Neuronal stem cell (in vitro differentiated cells): ENCODE measurements around the gene ACYP1.
A peak's percentile ranks its signal among the peaks of the same experiment; 100 is the strongest.

Experiments used
- DNase-seq: peaks from one replicate; pipeline ENCODE4 v3.0.0-alpha.2; 2013; ENCODE audit warnings: low spot score
- H2AFZ ChIP-seq: one replicate; pipeline ENCODE4 v1.6.1; 2013; ENCODE audit warnings: mild to moderate bottlenecking, low read length, inconsistent platforms
- H2AK5ac ChIP-seq: 2 replicates; pipeline ENCODE4 v1.6.1; 2013; ENCODE audit warnings: low read depth, mild to moderate bottlenecking, inconsistent platforms, low read length, moderate library complexity, mixed read lengths
- H2BK120ac ChIP-seq: 2 replicates; pipeline ENCODE4 v1.6.1; 2013; ENCODE audit warnings: low read depth, mild to moderate bottlenecking, inconsistent platforms, low read length, moderate library complexity, mixed read lengths
- H2BK12ac ChIP-seq: one replicate; pipeline ENCODE4 v1.6.1; 2013; ENCODE audit warnings: low read length, inconsistent platforms
- H2BK15ac ChIP-seq: 2 replicates; pipeline ENCODE4 v1.6.1; 2013; ENCODE audit warnings: mild to moderate bottlenecking, low read length, inconsistent platforms, mixed read lengths
- H2BK5ac ChIP-seq: one replicate; pipeline ENCODE4 v1.6.1; 2013; ENCODE audit warnings: inconsistent platforms, mild to moderate bottlenecking, low read length, moderate library complexity
- H3K14ac ChIP-seq: one replicate; pipeline ENCODE4 v1.6.1; 2013; ENCODE audit warnings: low read length, inconsistent platforms
- H3K18ac ChIP-seq: 2 replicates; pipeline ENCODE4 v1.6.1; 2013; ENCODE audit warnings: low read length, inconsistent platforms
- H3K23ac ChIP-seq: 2 replicates; pipeline ENCODE4 v1.6.1; 2013; ENCODE audit warnings: low read depth, mild to moderate bottlenecking, mixed read lengths, low read length, inconsistent platforms; ENCODE audit not compliant: poor library complexity
- H3K27ac ChIP-seq: replicated peaks from 3 replicates; pipeline ENCODE4 v1.5.1; 2013; ENCODE audit warnings: low read length, inconsistent platforms
- H3K27me3 ChIP-seq, 3 experiments: 2 replicates each; pipeline ENCODE4 v1.6.1; 2013; ENCODE audit warnings: low read length in 3 of 3, mild to moderate bottlenecking in 2 of 3, inconsistent platforms in 1 of 3, low read depth in 1 of 3, mixed read lengths in 1 of 3, moderate library complexity in 1 of 3; ENCODE audit not compliant: control insufficient read depth in 3 of 3, insufficient read depth in 3 of 3
- H3K36me3 ChIP-seq, 2 donors: replicated peaks in 1 of 2; 2 replicates each; pipeline ENCODE4 v1.6.1; 2013; ENCODE audit warnings: low read length in 2 of 2; ENCODE audit not compliant: control insufficient read depth in 2 of 2, insufficient read depth in 2 of 2
- H3K4ac ChIP-seq: 2 replicates; pipeline ENCODE4 v1.6.1; 2013; ENCODE audit warnings: inconsistent platforms, mild to moderate bottlenecking, low read length, moderate library complexity
- H3K4me1 ChIP-seq, 2 donors: 1 replicate in 1 of 2; 2 replicates in 1 of 2; pipeline ENCODE4 v1.6.1; 2013; ENCODE audit warnings: low read length in 2 of 2, low read depth in 1 of 2; ENCODE audit not compliant: control insufficient read depth in 2 of 2, insufficient read depth in 1 of 2
- H3K4me2 ChIP-seq: one replicate; pipeline ENCODE4 v1.6.1; 2013; ENCODE audit warnings: mild to moderate bottlenecking, low read length, inconsistent platforms; ENCODE audit not compliant: insufficient read depth, poor library complexity, severe bottlenecking
- H3K4me3 ChIP-seq, 2 donors: 2 replicates each; pipeline ENCODE4 v1.5.1; 2013; ENCODE audit warnings: low read length in 2 of 2, mild to moderate bottlenecking in 2 of 2, inconsistent platforms in 1 of 2, moderate library complexity in 1 of 2
- H3K79me1 ChIP-seq: one replicate; pipeline ENCODE4 v1.6.1; 2013; ENCODE audit warnings: low read depth, mild to moderate bottlenecking, inconsistent platforms, low read length, moderate library complexity
- H3K9ac ChIP-seq: one replicate; pipeline ENCODE4 v1.6.1; 2013; ENCODE audit warnings: mild to moderate bottlenecking, low read depth, low read length, inconsistent platforms; ENCODE audit not compliant: poor library complexity
- H3K9me3 ChIP-seq, 2 donors: replicated peaks in 1 of 2; 2 replicates each; pipeline versions ENCODE3 to v1.6.1; 2013; ENCODE audit warnings: low read length in 2 of 2, mild to moderate bottlenecking in 2 of 2, inconsistent platforms in 1 of 2, low read depth in 1 of 2, mixed read lengths in 1 of 2, moderate library complexity in 1 of 2; ENCODE audit not compliant: control insufficient read depth in 2 of 2, insufficient read depth in 1 of 2
- H4K8ac ChIP-seq: one replicate; pipeline ENCODE4 v1.6.1; 2013; ENCODE audit warnings: low read depth, mild to moderate bottlenecking, inconsistent platforms, low read length, moderate library complexity
- H4K91ac ChIP-seq: one replicate; pipeline ENCODE4 v1.6.1; 2013; ENCODE audit warnings: low read length, low read depth, mild to moderate bottlenecking, inconsistent platforms; ENCODE audit not compliant: poor library complexity
- WGBS, 2 donors: extraction: QIAGEN DNeasy Blood & Tissue Kit; methylation state at CpG; one replicate each; pipeline ENCODE4 v1.1.7; 2013; ENCODE audit warnings: missing lambda C conversion rate in 2 of 2, mixed read lengths in 1 of 2; ENCODE audit not compliant: insufficient read length in 2 of 2, insufficient replicate concordance in 1 of 2; ENCODE audit errors: extremely low coverage in 2 of 2; 5-methylcytosine and 5-hydroxymethylcytosine counted together

Gene ACYP1

DNA sequence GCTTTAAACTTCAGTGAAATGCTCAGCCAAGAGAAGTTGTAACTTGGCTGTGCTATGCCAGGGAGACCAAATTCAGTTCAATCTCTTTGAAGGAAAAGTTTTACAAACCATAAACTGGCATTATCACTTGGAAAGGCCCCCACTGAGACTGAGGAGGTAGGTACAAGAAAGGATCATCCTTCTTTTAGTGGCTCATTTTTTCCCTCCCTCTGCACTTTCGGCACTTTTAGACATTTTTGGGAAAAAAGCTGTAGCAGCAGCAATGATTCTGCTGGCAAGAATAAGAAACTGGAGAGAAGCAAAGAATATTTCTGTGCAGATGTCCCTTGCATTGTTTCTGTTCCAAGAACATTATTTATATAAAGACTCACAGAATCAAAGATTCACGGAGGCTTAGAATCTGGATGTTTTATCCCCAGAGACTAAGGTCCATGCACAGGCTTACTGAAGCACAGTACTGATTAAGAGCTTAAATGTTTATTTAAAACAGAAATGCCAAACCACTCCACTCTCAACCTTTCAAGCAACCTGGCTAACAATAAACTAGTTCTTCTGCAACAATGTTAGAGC, 17.9 kb upstream of the ACYP1 start:
- H3K9me3 ChIP-seq = no peaks in the 10 kb centered on the region
- H3K9ac ChIP-seq = no peak overlapping the region
- no peak overlapping the region for H3K4ac ChIP-seq
- H2AK5ac ChIP-seq = no peak overlapping the region
- H4K91ac ChIP-seq = no peak overlapping the region
- H2AFZ ChIP-seq = no peak overlapping the region
- no peak overlapping the region for H3K4me3 ChIP-seq
- H2BK12ac ChIP-seq = no peak overlapping the region
- no peaks in the 10 kb centered on the region for H3K4me1 ChIP-seq
- no peak overlapping the region for H2BK120ac ChIP-seq
- WGBS, 2 donors = no CpG with 5 or more reads among the region's 2 CpGs
- no peak overlapping the region for H4K8ac ChIP-seq
- no peaks in the 10 kb centered on the region for H3K79me1 ChIP-seq
- H2BK15ac ChIP-seq = no peak overlapping the region
- H3K14ac ChIP-seq = no peak overlapping the region
- H3K27ac ChIP-seq = no peak overlapping the region
- no peak for DNase-seq
- H3K18ac ChIP-seq = no peak overlapping the region
- H2BK5ac ChIP-seq = no peak overlapping the region
- no peak overlapping the region for H3K23ac ChIP-seq
- H3K36me3 ChIP-seq = peaks cover 16 to 43% of the 10 kb centered on the region in 2 donors
- H3K4me2 ChIP-seq = no peak overlapping the region
- H3K27me3 ChIP-seq = no peaks in the 10 kb centered on the region

- no peaks in the 10 kb centered on the region for H3K4me1 ChIP-seq
- no peak overlapping the region for H3K4me3 ChIP-seq
- H2BK120ac ChIP-seq = no peak overlapping the region
- peaks cover 9 to 24% of the 10 kb centered on the region in 2 donors for H3K36me3 ChIP-seq
- no peak overlapping the region for H3K23ac ChIP-seq
- no peak overlapping the region for H2BK15ac ChIP-seq
- DNase-seq = no peak
- no peak overlapping the region for H4K91ac ChIP-seq
- H3K4ac ChIP-seq = no peak overlapping the region
- no peak overlapping the region for H3K14ac ChIP-seq
- no peaks in the 10 kb centered on the region for H3K9me3 ChIP-seq
- no CpG with 5 or more reads among the region's 4 CpGs for WGBS, 2 donors
- H3K27ac ChIP-seq = no peak overlapping the region
- no peak overlapping the region for H2AK5ac ChIP-seq
- H3K79me1 ChIP-seq = no peaks in the 10 kb centered on the region
- H2BK5ac ChIP-seq = no peak overlapping the region
- no peak overlapping the region for H3K9ac ChIP-seq
- H2BK12ac ChIP-seq = no peak overlapping the region
- H4K8ac ChIP-seq = no peak overlapping the region
- no peak overlapping the region for H3K4me2 ChIP-seq
- no peak overlapping the region for H2AFZ ChIP-seq
- no peak overlapping the region for H3K18ac ChIP-seq
- no peaks in the 10 kb centered on the region for H3K27me3 ChIP-seq
Measured at GRCh38 chr14:75079521-75079920, 15.7 kb upstream of the ACYP1 start.

DNA sequence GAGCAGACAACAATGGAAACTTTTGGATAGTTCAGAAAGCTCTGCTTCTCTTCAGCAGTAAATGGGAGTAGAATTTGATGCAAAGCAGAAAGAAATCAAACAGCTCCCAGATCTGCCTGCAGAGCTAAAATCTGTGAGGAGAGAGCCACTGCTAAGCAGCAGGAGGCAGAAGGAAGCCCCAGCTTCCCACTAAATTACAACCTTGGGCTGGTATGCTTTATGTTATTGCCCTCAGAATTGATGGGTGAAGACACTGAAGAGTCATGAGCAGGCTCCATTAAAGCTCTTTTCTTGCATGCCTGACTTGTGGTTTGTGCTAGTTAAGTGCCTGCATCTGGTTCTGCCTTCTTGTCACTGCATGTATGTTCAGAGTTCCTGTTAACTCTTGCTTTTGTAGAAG, 14.0 kb upstream of the ACYP1 start:
- no peak overlapping the region for H3K27ac ChIP-seq
- no peaks in the 10 kb centered on the region for H3K27me3 ChIP-seq
- no peak overlapping the region for H2AK5ac ChIP-seq
- no peak overlapping the region for H4K91ac ChIP-seq
- no peak overlapping the region for H3K23ac ChIP-seq
- H2BK5ac ChIP-seq = no peak overlapping the region
- H3K14ac ChIP-seq = no peak overlapping the region
- no peak for DNase-seq
- H3K4me2 ChIP-seq = no peak overlapping the region
- H3K4me3 ChIP-seq = no peak overlapping the region
- H3K9me3 ChIP-seq = no peaks in the 10 kb centered on the region
- no peak overlapping the region for H3K18ac ChIP-seq
- H3K79me1 ChIP-seq = no peaks in the 10 kb centered on the region
- no peak overlapping the region for H2BK12ac ChIP-seq
- H2AFZ ChIP-seq = no peak overlapping the region
- H3K4me1 ChIP-seq = no peaks in the 10 kb centered on the region
- H2BK15ac ChIP-seq = no peak overlapping the region
- no peak overlapping the region for H2BK120ac ChIP-seq
- H3K4ac ChIP-seq = no peak overlapping the region
- H4K8ac ChIP-seq = no peak overlapping the region
- peaks cover 0 to 7% of the 10 kb centered on the region in 2 donors for H3K36me3 ChIP-seq
- no peak overlapping the region for H3K9ac ChIP-seq

DNA sequence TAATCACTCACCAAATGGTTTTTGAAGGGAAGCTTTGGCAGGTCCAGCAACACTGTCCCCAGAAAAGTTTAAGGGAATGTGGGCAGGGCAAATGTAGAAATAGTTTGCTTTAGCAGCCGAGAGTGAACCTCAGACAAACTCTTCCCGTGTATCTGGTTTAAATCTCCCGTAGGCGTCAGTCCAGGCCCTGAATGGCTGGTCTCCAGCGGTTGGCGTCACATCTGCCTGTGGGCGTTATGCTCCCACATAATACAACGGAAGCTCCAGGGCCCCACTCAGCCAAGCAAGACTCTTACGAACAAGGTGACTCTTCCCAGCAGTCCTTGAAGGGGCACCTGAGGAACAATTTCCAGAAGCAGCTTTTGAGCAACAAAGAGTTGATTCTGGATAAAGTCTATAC, 6.6 kb upstream of the ACYP1 start:
- Histone ChIP-seq H3K9me3 (no peaks in the 10 kb centered on the region), H2BK12ac (no peak overlapping the region), H3K18ac (no peak overlapping the region), H3K9ac (no peak overlapping the region), H2BK120ac (no peak overlapping the region), H4K8ac (no peak overlapping the region), H3K14ac (no peak overlapping the region), H3K79me1 (no peaks in the 10 kb centered on the region), H3K23ac (no peak overlapping the region), H2AK5ac (no peak overlapping the region), H3K27ac (no peak overlapping the region), H4K91ac (no peak overlapping the region), H3K4me3 (no peak overlapping the region), H3K27me3 (peaks cover 0 to 5% (median 0%) of the 10 kb centered on the region in 3 experiments), H3K36me3 (no peaks in the 10 kb centered on the region), H3K4me2 (no peak overlapping the region), H2AFZ (peak overlapping the region; percentile 96), H3K4me1 (peaks cover 6 to 7% of the 10 kb centered on the region in 2 donors), H2BK15ac (no peak overlapping the region), H2BK5ac (no peak overlapping the region), H3K4ac (no peak overlapping the region)
- no peak for DNase-seq
- WGBS, 2 donors = no CpG with 5 or more reads among the region's 9 CpGs
